ENCODE data around the gene PNMT.

Gene PNMT

GRCh38 chr17:39669897-39670735, 1.9 kb downstream of the PNMT start:
- DNase-seq (ENCODE audit: low read depth, low spot score): no peak

DNA sequence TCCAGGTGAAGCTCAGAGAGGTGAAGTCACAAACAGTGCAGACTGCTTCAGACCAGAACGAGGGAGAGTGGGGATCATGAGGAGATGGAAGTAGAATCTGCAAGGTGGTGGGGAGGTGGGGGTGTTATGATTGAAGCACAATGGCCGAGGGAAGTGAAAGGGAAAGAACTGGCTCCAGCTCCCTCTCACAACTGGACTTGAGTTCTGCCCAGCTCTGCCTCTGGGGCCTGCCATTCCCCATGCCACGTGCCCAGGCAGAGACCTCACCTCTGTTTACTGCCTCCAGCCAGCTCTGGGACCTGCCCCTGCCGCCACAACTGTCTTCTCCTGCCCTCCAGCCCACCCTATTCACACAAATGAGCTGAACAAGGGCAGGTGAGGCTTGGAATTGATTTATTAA, 2.5 kb downstream of the PNMT start:
- no peak for DNase-seq (ENCODE audit: low read depth, low spot score)

GRCh38 chr17:39671651-39672521, 3.6 kb downstream of the PNMT start:
- DNase-seq (ENCODE audit: low read depth, low spot score): no peak

DNA sequence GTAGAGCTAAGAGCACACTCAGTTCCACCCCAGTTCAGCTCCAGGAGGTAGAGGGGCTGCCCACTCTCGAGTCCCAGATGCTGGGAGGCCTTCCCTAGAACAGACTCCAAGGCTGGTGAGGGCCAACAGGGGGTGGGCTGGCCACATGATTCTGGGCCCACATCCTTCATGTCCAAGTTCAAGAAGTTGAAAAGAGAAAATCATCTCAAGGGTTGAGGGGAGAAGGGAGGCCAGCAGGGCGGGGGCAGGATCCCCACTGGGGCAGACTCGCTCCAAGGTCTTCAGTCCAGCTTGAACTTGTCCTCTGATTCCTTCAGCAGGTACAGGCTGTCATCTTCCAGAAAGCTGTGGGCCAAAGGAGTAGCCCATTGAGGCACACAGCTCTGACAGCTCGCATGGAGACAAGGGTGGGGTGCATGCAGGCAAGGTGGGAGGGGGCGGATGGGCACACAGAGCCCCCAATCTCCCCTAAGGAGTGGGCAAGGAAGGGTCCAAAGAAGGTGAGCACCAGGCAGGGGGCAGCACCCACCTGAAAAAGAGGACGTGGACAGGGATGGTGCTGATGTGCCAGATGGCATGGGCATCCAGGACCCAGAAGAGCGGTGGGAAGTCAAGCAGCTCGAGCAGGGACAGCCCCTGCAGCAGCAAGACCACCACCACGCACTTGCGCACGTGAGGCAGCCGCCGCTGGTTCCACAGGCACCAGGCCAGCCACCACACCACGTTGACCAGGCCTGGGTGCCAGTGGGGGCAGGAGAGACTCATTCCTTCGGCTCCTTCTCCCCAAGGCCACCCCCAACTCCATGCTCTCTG, 4.5 kb downstream of the PNMT start:
- no peak for DNase-seq (ENCODE audit: low read depth, low spot score)

DNA sequence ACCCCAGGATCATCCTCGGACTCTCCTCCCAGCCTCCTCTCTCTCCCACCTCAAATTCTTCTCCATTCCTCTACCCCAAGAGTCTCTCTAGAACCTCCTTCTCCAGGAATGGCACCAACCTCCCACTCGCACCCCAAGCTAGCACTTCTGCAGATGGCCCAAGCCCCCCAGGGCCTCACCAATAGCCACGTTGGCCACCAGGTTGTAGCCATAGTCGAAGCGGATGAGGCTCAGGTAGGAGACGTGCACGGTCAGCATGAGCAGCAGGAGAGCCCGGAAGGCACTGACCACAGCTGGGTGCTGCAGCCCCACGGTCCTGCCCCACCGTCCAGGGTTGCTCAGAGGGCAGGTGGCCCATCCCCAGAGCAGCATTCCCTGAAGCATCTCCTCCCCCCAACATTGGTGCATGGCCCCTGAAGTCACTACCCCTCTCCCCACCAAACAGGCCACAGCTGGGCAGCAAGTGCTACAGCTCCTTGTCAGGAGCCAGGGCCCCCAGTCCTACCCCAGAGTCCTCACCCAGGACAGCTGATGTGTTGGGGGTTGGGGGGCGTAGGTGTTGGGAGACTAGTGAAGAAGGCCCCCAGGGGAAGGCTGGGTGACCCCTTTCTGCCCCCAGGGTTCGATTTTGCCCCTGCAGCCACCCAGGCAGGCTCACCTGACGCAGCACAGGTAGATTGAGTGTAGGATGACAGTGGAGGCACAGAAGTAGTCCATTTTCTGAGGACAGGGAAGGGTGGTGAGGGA, 5.3 kb downstream of the PNMT start:
- no peak for DNase-seq (ENCODE audit: low read depth, low spot score)

GRCh38 chr17:39674179-39674578, 5.9 kb downstream of the PNMT start:
- DNase-seq (ENCODE audit: low read depth, low spot score): no peak

DNA sequence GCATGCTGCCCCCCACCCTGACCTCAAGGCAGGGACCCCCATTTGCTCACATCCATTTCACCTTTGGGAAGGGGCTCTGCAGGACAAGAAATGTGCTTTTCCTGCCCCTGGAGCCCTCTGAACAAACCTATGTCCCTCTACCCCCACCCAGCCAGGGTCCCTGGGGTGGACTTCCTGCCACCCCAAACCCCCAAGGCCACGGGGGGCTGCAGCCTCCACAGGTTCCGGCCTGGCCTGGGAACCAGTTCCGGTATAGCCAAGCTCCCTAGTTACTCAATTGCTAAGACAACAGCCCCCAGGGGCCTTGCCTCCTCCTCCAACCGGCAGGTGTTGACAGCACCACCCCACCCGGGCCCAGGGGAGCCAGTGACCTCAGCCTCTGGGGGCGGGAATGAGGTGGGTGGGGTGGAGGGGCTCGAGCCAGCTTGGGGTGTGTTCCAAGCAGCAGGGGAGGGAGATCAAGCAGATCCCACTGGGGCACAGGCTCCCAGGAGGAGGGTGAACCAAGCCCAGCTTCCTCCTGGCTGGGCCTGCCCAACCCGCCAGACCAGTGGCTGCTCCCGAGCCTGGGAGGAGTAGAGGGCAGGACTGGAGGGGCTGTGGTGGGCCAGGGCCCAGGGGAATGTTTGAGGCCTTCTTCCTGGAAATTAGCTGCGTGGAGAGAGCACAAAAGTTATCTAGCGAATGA, 6.6 kb downstream of the PNMT start:
- no peak for DNase-seq (ENCODE audit: low read depth, low spot score)

DNA sequence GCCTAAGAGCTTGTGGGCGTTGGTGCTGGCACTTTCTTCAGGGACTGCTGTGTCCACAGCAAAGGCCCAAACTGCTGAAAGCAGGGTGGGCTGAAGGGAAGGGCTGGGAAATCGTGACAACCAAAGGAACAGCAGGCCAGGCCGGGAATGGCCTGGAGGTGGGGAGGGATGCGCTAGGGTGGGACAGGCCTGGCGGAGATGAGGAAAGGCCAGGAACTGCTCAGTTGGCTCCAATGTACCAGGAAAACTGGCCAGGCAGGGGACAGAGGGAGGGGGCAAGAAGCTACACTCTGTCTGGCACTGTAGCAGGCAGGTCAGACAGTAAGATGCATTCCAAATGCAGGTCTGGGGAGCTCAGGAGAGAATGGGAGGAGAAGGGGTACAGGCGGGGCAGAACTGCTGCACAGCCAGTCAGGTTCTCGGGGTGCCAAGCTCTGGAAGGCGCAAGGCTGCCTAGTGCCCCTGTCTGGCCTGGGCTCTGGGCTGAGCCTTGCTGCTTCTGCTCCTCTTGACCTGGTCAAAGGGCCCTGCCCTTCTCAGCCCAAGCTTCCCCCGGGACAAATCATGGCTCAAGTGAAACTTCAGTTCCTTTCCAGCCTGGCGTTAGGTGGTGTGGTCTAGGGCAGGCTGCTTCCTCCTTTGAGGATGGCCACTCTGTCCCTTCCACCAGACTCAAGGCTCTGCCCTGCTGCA, 7.3 kb downstream of the PNMT start:
- DNase-seq (ENCODE audit: low read depth, low spot score): no peak

DNA sequence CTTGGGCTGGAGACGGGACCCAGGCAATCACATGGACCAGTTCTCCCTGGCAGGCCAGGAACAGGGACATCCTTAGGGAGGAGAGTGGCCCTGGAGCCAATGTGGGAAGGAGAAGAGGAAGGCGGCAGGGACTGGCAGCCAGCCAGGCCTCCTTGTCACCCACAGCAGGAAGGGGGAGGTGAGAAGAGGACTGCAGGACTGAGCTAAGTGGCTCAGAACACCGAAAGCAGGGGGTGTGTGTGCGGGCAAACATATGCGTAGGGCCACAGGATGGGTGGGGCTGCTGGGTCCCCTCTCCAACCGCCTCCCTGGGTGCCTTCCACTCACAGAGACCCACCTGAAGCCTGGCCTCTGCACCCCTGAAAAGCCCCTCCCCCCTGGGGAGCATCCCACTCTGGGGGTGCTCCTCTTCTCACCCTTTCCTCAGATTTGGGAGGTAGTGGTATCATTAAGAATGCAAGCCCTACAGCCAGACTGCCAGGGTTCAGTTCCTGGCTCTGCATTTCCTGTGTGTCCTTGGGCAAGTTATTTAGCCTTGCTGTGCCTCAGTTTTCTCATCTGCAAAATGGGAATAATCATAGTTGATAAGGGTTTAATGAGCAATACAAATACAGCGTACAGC, 8.1 kb downstream of the PNMT start:
- DNase-seq (ENCODE audit: low read depth, low spot score): no peak

DNA sequence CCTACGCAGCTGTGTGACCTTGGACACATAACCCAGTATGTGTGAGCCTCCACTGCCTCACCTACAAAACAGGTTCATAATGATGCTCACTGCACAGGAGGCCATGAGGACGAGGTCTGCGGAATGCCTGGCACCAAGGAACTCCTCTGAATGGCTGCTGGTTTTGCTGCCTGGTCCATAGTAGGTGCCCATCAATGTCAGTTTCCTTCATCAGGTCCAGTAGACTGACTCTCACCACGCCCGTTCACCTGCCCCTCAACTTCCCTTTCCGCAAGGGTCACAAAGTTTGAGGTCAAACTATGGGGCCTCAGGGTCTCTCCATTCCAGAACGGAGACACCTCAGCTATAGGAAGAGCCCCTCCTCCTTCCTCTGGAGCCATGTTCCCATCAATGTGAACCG, 8.8 kb downstream of the PNMT start:
- DNase-seq (ENCODE audit: low read depth, low spot score): no peak

GRCh38 chr17:39677542-39678339, 9.5 kb downstream of the PNMT start:
- no peak for DNase-seq (ENCODE audit: low read depth, low spot score)

DNA sequence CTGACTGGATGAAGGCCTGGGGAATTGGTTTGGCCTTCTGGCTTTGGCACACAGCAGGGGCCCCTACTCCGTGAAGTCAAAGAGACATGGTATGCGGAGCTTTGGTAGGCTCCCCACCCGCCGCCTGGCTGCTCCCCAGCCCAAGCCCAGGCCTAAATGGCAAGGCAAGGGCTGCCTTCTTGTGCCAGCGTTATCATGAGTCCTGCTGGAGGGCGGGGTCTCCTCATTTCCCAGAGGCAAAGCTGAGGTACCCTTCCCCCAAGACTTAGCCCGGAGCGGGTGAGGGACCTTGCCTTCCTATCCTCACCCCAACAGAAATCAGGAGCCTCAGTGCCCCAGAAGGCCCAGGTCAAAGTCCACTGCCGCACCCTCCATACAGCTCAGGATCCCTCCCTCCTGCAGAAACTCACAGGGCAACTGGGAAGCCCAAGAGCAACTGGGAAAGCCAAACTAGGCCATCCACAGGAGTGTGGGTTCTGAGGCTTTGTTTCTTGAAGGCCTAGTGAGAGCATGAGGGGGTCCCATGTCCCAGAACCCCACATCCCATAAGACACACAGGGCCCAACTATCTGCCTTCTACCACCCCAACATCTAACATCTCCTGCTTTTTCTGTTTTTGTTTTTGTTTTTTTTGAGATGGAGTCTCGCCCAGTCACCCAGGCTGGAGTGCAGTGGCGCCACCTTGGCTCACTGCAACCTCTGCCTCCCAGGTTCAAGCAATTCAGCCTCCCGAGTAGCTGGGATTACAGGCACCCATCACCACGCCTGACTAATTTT, 10.3 kb downstream of the PNMT start:
- no peak for DNase-seq (ENCODE audit: low read depth, low spot score)

DNA sequence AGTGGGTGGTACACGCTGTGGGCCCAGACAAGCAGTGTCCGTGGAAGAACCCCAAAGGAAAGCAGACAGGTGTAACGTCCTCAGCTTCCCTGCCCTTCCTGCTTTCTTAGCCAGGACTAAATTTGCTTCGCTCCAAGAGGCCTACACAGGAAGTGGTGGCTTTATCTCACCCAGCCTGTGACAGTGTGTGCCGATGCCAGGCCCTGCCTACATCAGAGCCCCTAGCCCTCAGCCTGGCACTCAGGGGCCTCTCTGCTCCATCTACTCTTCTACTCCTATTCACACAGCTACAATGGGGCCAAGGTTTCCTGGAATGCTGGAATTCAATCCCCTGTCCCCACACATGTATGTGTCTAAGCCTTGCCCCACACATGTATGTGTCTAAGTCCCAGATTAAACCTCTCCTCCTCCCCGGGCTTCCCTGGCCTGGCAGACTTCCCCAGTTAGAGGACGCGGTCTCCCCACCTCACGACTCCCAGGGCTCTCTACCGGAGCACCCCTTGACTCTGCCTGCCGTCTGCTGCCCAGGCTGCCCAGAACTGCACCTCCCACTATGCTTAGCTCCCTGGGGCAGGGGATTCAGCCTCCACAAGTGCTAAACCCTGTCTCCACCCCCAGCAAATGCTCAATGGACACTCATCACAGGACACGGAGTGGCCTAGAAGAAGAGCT, 11.4 kb downstream of the PNMT start:
- DNase-seq (ENCODE audit: low read depth, low spot score): no peak

GRCh38 chr17:39683295-39683939, 15.2 kb downstream of the PNMT start:
- DNase-seq (ENCODE audit: low read depth, low spot score): no peak

DNA sequence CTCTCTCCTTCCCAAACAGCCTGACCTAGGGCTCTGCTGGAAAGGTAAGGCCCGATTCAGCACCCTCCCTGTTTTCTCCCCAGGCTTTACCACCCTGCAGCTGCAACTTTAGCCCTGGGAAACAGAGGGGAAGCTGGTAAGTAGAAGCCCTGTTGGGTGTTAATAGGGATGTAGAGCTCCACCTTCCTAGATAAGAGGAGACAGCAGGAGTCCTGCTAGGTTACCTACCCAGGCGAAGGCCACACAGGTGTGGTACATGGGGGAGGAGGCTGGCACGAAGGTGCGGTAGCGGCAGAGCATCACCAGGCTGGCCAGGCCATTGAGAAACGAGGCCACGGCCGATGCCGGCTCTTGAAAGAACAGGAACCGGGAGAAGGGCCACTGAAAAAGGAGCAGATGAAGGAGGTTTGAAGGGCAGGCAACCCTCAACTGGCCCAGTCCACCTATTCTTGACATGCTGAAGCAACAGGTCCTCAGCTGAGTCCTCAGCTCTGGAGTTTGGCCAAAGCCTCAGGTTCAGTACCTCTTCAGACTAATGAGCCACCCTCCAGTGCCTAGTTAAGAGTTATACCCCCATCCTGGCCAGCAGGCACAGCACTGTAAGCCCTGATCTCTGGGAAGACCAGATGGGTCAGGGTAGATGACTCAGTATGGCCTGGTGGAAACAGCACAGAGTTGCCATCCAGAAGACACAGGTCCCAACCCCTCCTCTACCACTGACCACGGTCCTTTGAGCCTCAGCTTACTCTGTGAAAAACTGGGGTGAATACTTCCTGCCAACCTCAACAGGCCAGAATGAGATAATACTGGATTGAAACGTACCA, 16.3 kb downstream of the PNMT start:
- no peak for DNase-seq (ENCODE audit: low read depth, low spot score)

DNA sequence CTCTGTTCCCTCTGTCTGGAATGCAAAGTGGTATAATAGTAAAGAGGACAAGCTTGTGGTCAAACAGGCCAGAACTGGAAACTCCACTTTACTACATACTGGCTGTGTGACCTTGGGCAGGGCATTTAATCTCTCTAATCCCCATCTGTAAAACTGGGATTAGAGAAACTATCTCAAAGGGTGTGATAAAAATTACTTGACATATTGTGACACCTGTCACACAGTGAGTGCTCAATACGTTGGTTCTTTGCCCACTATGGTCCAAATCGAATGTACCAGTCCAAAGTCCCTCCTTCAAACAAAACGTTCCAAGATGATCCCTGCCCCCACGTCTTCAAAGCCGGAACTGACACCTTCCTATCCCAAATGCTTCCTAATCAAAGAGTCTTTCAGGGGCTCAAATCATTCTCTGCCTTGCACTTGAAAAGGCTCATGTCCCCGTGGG, 18.9 kb downstream of the PNMT start:
- no peak for DNase-seq (ENCODE audit: low read depth, low spot score)
